Fibroblast of the aortic adventitia (primary cell): ENCODE measurements around the gene GREB1L. TPM values are rescaled to one million over a fixed set of nuclear protein-coding genes. Genes with fewer than 3 reads are reported as not detected.

ENCODE experiments used
- DNase-seq: peaks from one replicate; pipeline ENCODE4 v3.0.0-alpha.2; 2010; ENCODE audit warnings: low read depth
- H3K4me3 ChIP-seq: 2 replicates; pipeline ENCODE4 v1.5.1; 2011; ENCODE audit warnings: low read depth, mild to moderate bottlenecking, control low read depth, low read length, moderate library complexity
- CTCF ChIP-seq: IDR thresholded peaks from 2 replicates; pipeline ENCODE4 v1.5.1; 2011; ENCODE audit warnings: mild to moderate bottlenecking, low read length, control low read depth, inconsistent platforms; ENCODE audit not compliant: insufficient read depth
- total RNA-seq: library from RNA; depleted of rRNA; stranded (reverse); fragments of >200 nt; gene quantifications from 2 replicates; pipeline ENCODE4 v1.2.3, GENCODE V29; 2012; ENCODE audit warnings: low replicate concordance

The GREB1L gene
- total RNA-seq, result 1.9 and 3.7 TPM in 2 replicates

- TF ChIP-seq CTCF, result no peak
Observed at GRCh38 chr18:21242141-21242779, at the start of gene GREB1L. Gene GREB1L, plus strand, starts transcription at chr18:21242232. Its CDS starts 141,287 bp downstream, at chr18:21383519.

GRCh38 chr18:21192308-21192624 is 49.8 kb upstream of the GREB1L start:
- no peak for TF ChIP-seq CTCF
- no peak for DNase-seq
- H3K4me3 ChIP-seq, result no peak overlapping the region

More at GRCh38 chr18:21242141-21242779, at the start of gene GREB1L:
- H3K4me3 ChIP-seq, result peak within 1 kb of the TSS; percentile 59
- DNase-seq, result peak; percentile 22

GRCh38 chr18:21194871-21195771 is 46.9 kb upstream of the GREB1L start:
- DNase-seq, result peak; percentile 74
- no peak overlapping the region for H3K4me3 ChIP-seq
- peak; percentile 64 for TF ChIP-seq CTCF

DNA sequence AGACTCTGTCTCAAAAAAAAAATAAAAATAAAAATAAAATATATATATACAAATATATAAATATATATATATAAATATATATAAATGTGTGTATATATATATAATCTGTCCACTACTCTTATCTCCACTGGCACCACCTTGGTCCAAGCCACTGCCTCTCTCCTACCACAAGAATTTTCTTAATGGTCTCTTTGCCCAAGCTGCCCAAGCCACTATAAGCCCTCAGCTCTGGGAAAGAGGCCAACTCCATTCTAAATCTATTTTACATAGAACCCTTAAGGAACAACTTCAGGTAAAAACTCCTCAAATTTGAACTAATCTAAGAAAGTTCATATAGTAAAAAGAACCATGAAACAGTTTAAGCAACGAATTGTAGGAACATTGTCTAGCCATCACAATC is 45.6 kb upstream of the GREB1L start:
- no peak overlapping the region for H3K4me3 ChIP-seq
- no peak for DNase-seq
- TF ChIP-seq CTCF, result no peak

DNA sequence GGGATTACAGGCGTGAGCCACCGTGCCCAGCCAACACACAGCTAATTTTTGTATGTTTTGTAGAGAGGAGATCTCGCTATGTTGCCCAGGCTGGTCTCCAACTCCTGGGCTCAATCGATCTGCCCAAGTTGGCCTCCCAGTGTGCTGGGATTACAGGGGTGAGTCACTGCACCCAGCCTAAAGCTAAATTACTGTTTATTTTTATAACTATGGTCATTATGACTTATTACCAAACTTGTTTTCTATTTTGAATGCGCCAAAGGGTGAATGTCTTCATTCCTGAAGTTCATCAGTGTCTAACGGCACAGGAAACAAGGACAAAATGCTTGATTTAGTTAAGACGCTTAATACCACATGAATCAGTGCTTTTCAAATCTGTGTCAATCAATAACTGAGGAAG is 38.9 kb upstream of the GREB1L start:
- TF ChIP-seq CTCF, result no peak
- DNase-seq, result no peak
- no peak overlapping the region for H3K4me3 ChIP-seq

GRCh38 chr18:21203542-21204241 is 38.3 kb upstream of the GREB1L start:
- TF ChIP-seq CTCF, result no peak
- no peak for DNase-seq
- no peak overlapping the region for H3K4me3 ChIP-seq
